GM23338 (cell line): ENCODE data around the gene DDX46.

ENCODE experiments used
- CREB1 ChIP-seq: fragments of 250-450 bp; sonication (Bioruptor Pico); IDR thresholded peaks from 2 replicates; pipeline ENCODE4 v1.5.0; 2020; ENCODE audit warnings: low read depth, mild to moderate bottlenecking, moderate library complexity
- EZH2 ChIP-seq: fragments of 200-600 bp; sonication (generic); IDR thresholded peaks from one replicate; pipeline ENCODE4 v1.8.0; 2017; ENCODE audit warnings: antibody characterized with exemption, mild to moderate bottlenecking, low read depth; ENCODE audit not compliant: unreplicated experiment
- EZH2phosphoT487 ChIP-seq: fragments of 200-600 bp; sonication (generic); IDR thresholded peaks from one replicate; pipeline ENCODE4 v1.8.1; 2018; ENCODE audit warnings: antibody characterized with exemption; ENCODE audit not compliant: unreplicated experiment
- POLR2AphosphoS5 ChIP-seq: IDR thresholded peaks from 2 replicates; pipeline ENCODE4 v1.6.1; 2016; ENCODE audit warnings: antibody characterized with exemption, low read depth
- TF ChIP-seq, protein P1 (sequence below), 2 experiments: fragments of 200-600 bp in 1 of 2; sonication (generic) in 1 of 2; conservative IDR thresholded peaks; 2 replicates each; pipeline versions ENCODE4 v1.5.1 to v1.6.1; 2016 to 2017; ENCODE audit warnings: antibody characterized with exemption in 2 of 2, low read depth in 2 of 2, mild to moderate bottlenecking in 2 of 2, moderate library complexity in 1 of 2
- TF ChIP-seq, protein P2 (sequence below): IDR thresholded peaks from one replicate; pipeline ENCODE4 v1.6.1; 2018; ENCODE audit warnings: antibody characterized with exemption; ENCODE audit not compliant: unreplicated experiment

GRCh38 chr5:134784241-134784920, 25.8 kb downstream of the DDX46 start:
- TF ChIP-seq EZH2 = no peak
- TF ChIP-seq, protein P1, sequence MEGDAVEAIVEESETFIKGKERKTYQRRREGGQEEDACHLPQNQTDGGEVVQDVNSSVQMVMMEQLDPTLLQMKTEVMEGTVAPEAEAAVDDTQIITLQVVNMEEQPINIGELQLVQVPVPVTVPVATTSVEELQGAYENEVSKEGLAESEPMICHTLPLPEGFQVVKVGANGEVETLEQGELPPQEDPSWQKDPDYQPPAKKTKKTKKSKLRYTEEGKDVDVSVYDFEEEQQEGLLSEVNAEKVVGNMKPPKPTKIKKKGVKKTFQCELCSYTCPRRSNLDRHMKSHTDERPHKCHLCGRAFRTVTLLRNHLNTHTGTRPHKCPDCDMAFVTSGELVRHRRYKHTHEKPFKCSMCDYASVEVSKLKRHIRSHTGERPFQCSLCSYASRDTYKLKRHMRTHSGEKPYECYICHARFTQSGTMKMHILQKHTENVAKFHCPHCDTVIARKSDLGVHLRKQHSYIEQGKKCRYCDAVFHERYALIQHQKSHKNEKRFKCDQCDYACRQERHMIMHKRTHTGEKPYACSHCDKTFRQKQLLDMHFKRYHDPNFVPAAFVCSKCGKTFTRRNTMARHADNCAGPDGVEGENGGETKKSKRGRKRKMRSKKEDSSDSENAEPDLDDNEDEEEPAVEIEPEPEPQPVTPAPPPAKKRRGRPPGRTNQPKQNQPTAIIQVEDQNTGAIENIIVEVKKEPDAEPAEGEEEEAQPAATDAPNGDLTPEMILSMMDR (conservative IDR thresholded peaks at IDR 0.05; ENCODE audit: low read depth in 2 of 2) = 0 out of 4 replicates have a peak, but pooled peaks of 1 of the 2 experiments have one; percentile 9
- TF ChIP-seq EZH2phosphoT487 = no peak
- TF ChIP-seq, protein P2, sequence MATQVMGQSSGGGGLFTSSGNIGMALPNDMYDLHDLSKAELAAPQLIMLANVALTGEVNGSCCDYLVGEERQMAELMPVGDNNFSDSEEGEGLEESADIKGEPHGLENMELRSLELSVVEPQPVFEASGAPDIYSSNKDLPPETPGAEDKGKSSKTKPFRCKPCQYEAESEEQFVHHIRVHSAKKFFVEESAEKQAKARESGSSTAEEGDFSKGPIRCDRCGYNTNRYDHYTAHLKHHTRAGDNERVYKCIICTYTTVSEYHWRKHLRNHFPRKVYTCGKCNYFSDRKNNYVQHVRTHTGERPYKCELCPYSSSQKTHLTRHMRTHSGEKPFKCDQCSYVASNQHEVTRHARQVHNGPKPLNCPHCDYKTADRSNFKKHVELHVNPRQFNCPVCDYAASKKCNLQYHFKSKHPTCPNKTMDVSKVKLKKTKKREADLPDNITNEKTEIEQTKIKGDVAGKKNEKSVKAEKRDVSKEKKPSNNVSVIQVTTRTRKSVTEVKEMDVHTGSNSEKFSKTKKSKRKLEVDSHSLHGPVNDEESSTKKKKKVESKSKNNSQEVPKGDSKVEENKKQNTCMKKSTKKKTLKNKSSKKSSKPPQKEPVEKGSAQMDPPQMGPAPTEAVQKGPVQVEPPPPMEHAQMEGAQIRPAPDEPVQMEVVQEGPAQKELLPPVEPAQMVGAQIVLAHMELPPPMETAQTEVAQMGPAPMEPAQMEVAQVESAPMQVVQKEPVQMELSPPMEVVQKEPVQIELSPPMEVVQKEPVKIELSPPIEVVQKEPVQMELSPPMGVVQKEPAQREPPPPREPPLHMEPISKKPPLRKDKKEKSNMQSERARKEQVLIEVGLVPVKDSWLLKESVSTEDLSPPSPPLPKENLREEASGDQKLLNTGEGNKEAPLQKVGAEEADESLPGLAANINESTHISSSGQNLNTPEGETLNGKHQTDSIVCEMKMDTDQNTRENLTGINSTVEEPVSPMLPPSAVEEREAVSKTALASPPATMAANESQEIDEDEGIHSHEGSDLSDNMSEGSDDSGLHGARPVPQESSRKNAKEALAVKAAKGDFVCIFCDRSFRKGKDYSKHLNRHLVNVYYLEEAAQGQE = no peak
- TF ChIP-seq POLR2AphosphoS5 = no peak
- no peak for TF ChIP-seq CREB1 (CRISPR knock-in tag)
